Activated T-helper 1 cell treated with anti-CD3 and anti-CD28 coated beads, Interleukin-12 subunit alpha, Interleukin-12 subunit beta, Interleukin-2, Interleukin-4 antibody, amounts not matched to agents 30 ng/mL and 10 ng/mL and 1 ng/mL, durations not matched to agents 14 hours and 24 hours and 36 hours (primary cell): ENCODE measurements around the gene THOC6. TPM values are rescaled to one million over a fixed set of nuclear protein-coding genes. Genes with fewer than 3 reads are reported as not detected.

Experiments used
- DNase-seq: peaks from one replicate; pipeline ENCODE4 v3.0.0; 2021; ENCODE audit warnings: low spot score
- H3K27ac Mint-ChIP-seq: one replicate; pipeline ENCODE4 v1.8.0; 2021; ENCODE audit warnings: mild to moderate bottlenecking, mixed read lengths
- H3K27me3 Mint-ChIP-seq: one replicate; pipeline ENCODE4 v1.8.0; 2022; ENCODE audit warnings: mild to moderate bottlenecking, moderate library complexity, mixed read lengths; ENCODE audit not compliant: insufficient read depth
- H3K36me3 Mint-ChIP-seq: one replicate; pipeline ENCODE4 v1.8.0; 2021; ENCODE audit warnings: low read depth, mixed read lengths
- H3K4me1 Mint-ChIP-seq: one replicate; pipeline ENCODE4 v1.8.0; 2021; ENCODE audit warnings: low read depth, mixed read lengths
- H3K4me3 Mint-ChIP-seq: one replicate; pipeline ENCODE4 v1.8.0; 2021; ENCODE audit warnings: mild to moderate bottlenecking, moderate library complexity, mixed read lengths
- H3K9me3 Mint-ChIP-seq: one replicate; pipeline ENCODE4 v1.8.0; 2021; ENCODE audit warnings: mixed read lengths
- intact Hi-C: fragments of 100-400 bp; cut with micrococcal nuclease; formaldehyde crosslinking; loops from one replicate; pipeline ENCODE4 v1.15.1; 2024
- total RNA-seq: library from RNA; stranded (reverse); gene quantifications from 2 replicates; pipeline ENCODE4 v1.2.3, GENCODE V29; 2022

The THOC6 gene
- total RNA-seq, 1 donor from 2014 or later = 48.3 TPM

- peak overlapping the region; percentile 49 for H3K4me3 Mint-ChIP-seq
- peaks cover 4% of the 10 kb centered on the region for H3K4me1 Mint-ChIP-seq
- peaks cover 6% of the 10 kb centered on the region for H3K27me3 Mint-ChIP-seq
- intact Hi-C loops = loop anchor here (1.0 to 2.0 kb wide), 2 partner anchors 15 to 22 kb away; partner anchors contain the start of gene PAQR4
- H3K27ac Mint-ChIP-seq = no peak overlapping the region
- H3K9me3 Mint-ChIP-seq = no peaks in the 10 kb centered on the region
- DNase-seq = peak; percentile 61
- no peaks in the 10 kb centered on the region for H3K36me3 Mint-ChIP-seq
Measured at GRCh38 chr16:2983706-2984136, 40.1 kb upstream of the THOC6 start.

GRCh38 chr16:2985462-2985861 lies 38.4 kb upstream of the THOC6 start:
- no peaks in the 10 kb centered on the region for H3K9me3 Mint-ChIP-seq
- intact Hi-C loops = no loop called here
- no peak overlapping the region for H3K4me3 Mint-ChIP-seq
- no peaks in the 10 kb centered on the region for H3K36me3 Mint-ChIP-seq
- no peak overlapping the region for H3K27ac Mint-ChIP-seq
- peaks cover 11% of the 10 kb centered on the region for H3K27me3 Mint-ChIP-seq
- DNase-seq = no peak
- H3K4me1 Mint-ChIP-seq = peaks cover 4% of the 10 kb centered on the region

- H3K4me3 Mint-ChIP-seq = no peak overlapping the region
- H3K4me1 Mint-ChIP-seq = peaks cover 4% of the 10 kb centered on the region
- H3K27me3 Mint-ChIP-seq = peaks cover 11% of the 10 kb centered on the region
- intact Hi-C loops = no loop called here
- no peak overlapping the region for H3K27ac Mint-ChIP-seq
- H3K36me3 Mint-ChIP-seq = no peaks in the 10 kb centered on the region
- no peak for DNase-seq
- no peaks in the 10 kb centered on the region for H3K9me3 Mint-ChIP-seq
Measured at GRCh38 chr16:2985893-2986355, 37.9 kb upstream of the THOC6 start.

GRCh38 chr16:2986623-2987188 lies 37.1 kb upstream of the THOC6 start:
- Mint-ChIP-seq H3K36me3 (no peaks in the 10 kb centered on the region), H3K4me1 (peaks cover 3% of the 10 kb centered on the region)

GRCh38 chr16:2987286-2987685 lies 36.5 kb upstream of the THOC6 start:
- Mint-ChIP-seq H3K4me1 (no peaks in the 10 kb centered on the region), H3K36me3 (no peaks in the 10 kb centered on the region), H3K27ac (no peak overlapping the region), H3K27me3 (peaks cover 11% of the 10 kb centered on the region), H3K4me3 (no peak overlapping the region), H3K9me3 (no peaks in the 10 kb centered on the region)
- no peak for DNase-seq
- intact Hi-C loops = no loop called here

More at GRCh38 chr16:2986623-2987188, 37.1 kb upstream of the THOC6 start:
- Mint-ChIP-seq H3K4me3 (no peak overlapping the region), H3K27ac (no peak overlapping the region), H3K9me3 (no peaks in the 10 kb centered on the region), H3K27me3 (peaks cover 11% of the 10 kb centered on the region)
- no peak for DNase-seq
- intact Hi-C loops = no loop called here

GRCh38 chr16:2987833-2988232 lies 36.0 kb upstream of the THOC6 start:
- intact Hi-C loops = no loop called here
- no peak overlapping the region for H3K27ac Mint-ChIP-seq
- H3K4me3 Mint-ChIP-seq = no peak overlapping the region
- no peak for DNase-seq
- no peaks in the 10 kb centered on the region for H3K36me3 Mint-ChIP-seq
- no peaks in the 10 kb centered on the region for H3K4me1 Mint-ChIP-seq
- no peaks in the 10 kb centered on the region for H3K9me3 Mint-ChIP-seq
- peaks cover 9% of the 10 kb centered on the region for H3K27me3 Mint-ChIP-seq

- Mint-ChIP-seq H3K4me3 (no peak overlapping the region), H3K27me3 (peaks cover 9% of the 10 kb centered on the region), H3K9me3 (no peaks in the 10 kb centered on the region), H3K27ac (no peak overlapping the region), H3K4me1 (no peaks in the 10 kb centered on the region), H3K36me3 (no peaks in the 10 kb centered on the region)
- intact Hi-C loops = no loop called here
- DNase-seq = no peak
Measured at GRCh38 chr16:2988590-2989099, 35.2 kb upstream of the THOC6 start.

GRCh38 chr16:2990891-2991290 lies 32.9 kb upstream of the THOC6 start:
- intact Hi-C loops = no loop called here
- Mint-ChIP-seq H3K27ac (no peak overlapping the region), H3K4me3 (no peak overlapping the region), H3K9me3 (no peaks in the 10 kb centered on the region), H3K27me3 (peaks cover 7% of the 10 kb centered on the region), H3K4me1 (no peaks in the 10 kb centered on the region), H3K36me3 (no peaks in the 10 kb centered on the region)
- no peak for DNase-seq

GRCh38 chr16:2991566-2992261 lies 32.1 kb upstream of the THOC6 start:
- peaks cover 5% of the 10 kb centered on the region for H3K27me3 Mint-ChIP-seq
- H3K4me1 Mint-ChIP-seq = no peaks in the 10 kb centered on the region
- H3K36me3 Mint-ChIP-seq = no peaks in the 10 kb centered on the region
- no peaks in the 10 kb centered on the region for H3K9me3 Mint-ChIP-seq
- no peak overlapping the region for H3K4me3 Mint-ChIP-seq
- intact Hi-C loops = no loop called here
- no peak for DNase-seq
- no peak overlapping the region for H3K27ac Mint-ChIP-seq

- no peak for DNase-seq
- no peaks in the 10 kb centered on the region for H3K36me3 Mint-ChIP-seq
- no peak overlapping the region for H3K27ac Mint-ChIP-seq
- peaks cover 5% of the 10 kb centered on the region for H3K27me3 Mint-ChIP-seq
- H3K4me3 Mint-ChIP-seq = no peak overlapping the region
- H3K9me3 Mint-ChIP-seq = no peaks in the 10 kb centered on the region
- H3K4me1 Mint-ChIP-seq = no peaks in the 10 kb centered on the region
- intact Hi-C loops = no loop called here
Measured at GRCh38 chr16:2992383-2993081, 31.3 kb upstream of the THOC6 start.

GRCh38 chr16:2996298-2996697 lies 27.5 kb upstream of the THOC6 start:
- H3K27ac Mint-ChIP-seq = no peak overlapping the region
- peaks cover 6% of the 10 kb centered on the region for H3K27me3 Mint-ChIP-seq
- no peaks in the 10 kb centered on the region for H3K9me3 Mint-ChIP-seq
- H3K4me1 Mint-ChIP-seq = no peaks in the 10 kb centered on the region
- H3K4me3 Mint-ChIP-seq = no peak overlapping the region
- intact Hi-C loops = no loop called here
- DNase-seq = no peak
- H3K36me3 Mint-ChIP-seq = no peaks in the 10 kb centered on the region

GRCh38 chr16:2999929-3000328 lies 23.9 kb upstream of the THOC6 start:
- Mint-ChIP-seq H3K27me3 (peaks cover 11% of the 10 kb centered on the region), H3K4me1 (no peaks in the 10 kb centered on the region), H3K4me3 (no peak overlapping the region), H3K27ac (no peak overlapping the region), H3K9me3 (no peaks in the 10 kb centered on the region), H3K36me3 (no peaks in the 10 kb centered on the region)
- intact Hi-C loops = loop anchor here (5.0 kb wide), 1 partner anchor 33 kb away; the partner anchor contains the start of gene PAQR4
- no peak for DNase-seq

GRCh38 chr16:3000540-3000939 lies 23.3 kb upstream of the THOC6 start:
- Mint-ChIP-seq H3K4me1 (no peaks in the 10 kb centered on the region), H3K27me3 (peaks cover 13% of the 10 kb centered on the region), H3K4me3 (no peak overlapping the region), H3K27ac (no peak overlapping the region), H3K36me3 (no peaks in the 10 kb centered on the region), H3K9me3 (no peaks in the 10 kb centered on the region)
- intact Hi-C loops = loop anchor here (5.0 kb wide), 1 partner anchor 33 kb away; the partner anchor contains the start of gene PAQR4
- no peak for DNase-seq
